ENCODE results near the gene LARGE2. TPM values are rescaled to one million over a fixed set of nuclear protein-coding genes. Genes with fewer than 3 reads are reported as not detected.

The LARGE2 gene
- total and polyA plus RNA-seq, 3 experiments from 2014 or later = 2.6 to 14.4 (median 3.2) TPM

DNA sequence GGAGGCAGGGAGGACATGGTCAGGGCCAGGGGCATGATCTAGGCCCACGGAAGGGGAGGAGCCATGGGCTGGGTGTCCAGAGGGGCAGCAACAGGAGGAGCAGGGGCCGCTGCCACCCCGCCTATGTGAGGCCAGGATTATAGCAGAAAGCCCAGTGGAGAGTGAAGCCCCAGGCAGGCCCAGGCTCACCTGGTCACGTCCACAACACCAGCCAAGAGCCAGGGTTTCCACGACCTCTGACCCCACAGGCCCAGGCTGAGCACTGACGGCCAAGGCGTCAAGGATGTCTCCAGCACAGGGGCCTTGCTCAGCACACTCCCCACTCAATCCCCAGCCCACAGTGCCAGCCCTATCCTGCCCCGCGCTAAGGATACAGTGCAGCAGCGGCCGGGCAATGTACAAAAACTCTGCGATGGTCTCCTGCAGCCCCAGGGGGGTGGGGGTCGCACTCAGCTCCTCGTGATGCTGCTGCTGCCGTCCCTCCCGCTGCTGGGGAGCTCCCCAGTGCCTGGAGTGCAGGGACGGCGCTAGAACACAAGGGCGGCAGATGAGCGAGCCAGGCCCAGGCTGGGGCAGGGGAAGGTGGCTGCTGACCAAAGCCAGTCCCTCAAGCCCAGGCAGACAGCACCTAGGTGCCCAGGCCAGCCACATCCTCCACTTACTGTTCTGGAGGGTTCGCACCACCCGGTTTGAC, 8.4 kb upstream of the LARGE2 start:
- CTCF ChIA-PET = interaction anchor here (0.6 kb wide), 1 partner anchor 74 kb away, joined by 4 read pairs; no protein-coding TSS in a partner anchor
- H3K9me3 Mint-ChIP-seq = no peaks in the 10 kb centered on the region
- no peaks in the 10 kb centered on the region for H3K9me3 ChIP-seq (ENCODE audit: low read length)
- no peaks in the 10 kb centered on the region for H3K27me3 ChIP-seq (ENCODE audit: insufficient read depth, low read length, poor library complexity, severe bottlenecking)
- H3K4me1 ChIP-seq (ENCODE audit: insufficient read depth, low read length) = peaks cover 25% of the 10 kb centered on the region
- POLR2A ChIA-PET = no interaction called here
- no peaks in the 10 kb centered on the region for H3K27me3 Mint-ChIP-seq
- peaks cover 24 to 45% (median 30%) of the 10 kb centered on the region in 3 donors for H3K4me1 Mint-ChIP-seq
- H3K4me3 ChIP-seq (ENCODE audit: low read length) = no peak overlapping the region
- H3K27ac Mint-ChIP-seq = peak overlapping the region in 1 of 8 donors; percentile 50
- peaks cover 0 to 78% (median 0%) of the 10 kb centered on the region in 3 donors for H3K36me3 Mint-ChIP-seq
- no peak for DNase-seq
- peak overlapping the region in 1 of 7 donors; percentile 52 for H3K4me3 Mint-ChIP-seq
- H3K36me3 ChIP-seq (ENCODE audit: insufficient read depth, low read length) = peaks cover 39% of the 10 kb centered on the region
- H3K27ac ChIP-seq (ENCODE audit: low read depth, low read length) = no peak overlapping the region

DNA sequence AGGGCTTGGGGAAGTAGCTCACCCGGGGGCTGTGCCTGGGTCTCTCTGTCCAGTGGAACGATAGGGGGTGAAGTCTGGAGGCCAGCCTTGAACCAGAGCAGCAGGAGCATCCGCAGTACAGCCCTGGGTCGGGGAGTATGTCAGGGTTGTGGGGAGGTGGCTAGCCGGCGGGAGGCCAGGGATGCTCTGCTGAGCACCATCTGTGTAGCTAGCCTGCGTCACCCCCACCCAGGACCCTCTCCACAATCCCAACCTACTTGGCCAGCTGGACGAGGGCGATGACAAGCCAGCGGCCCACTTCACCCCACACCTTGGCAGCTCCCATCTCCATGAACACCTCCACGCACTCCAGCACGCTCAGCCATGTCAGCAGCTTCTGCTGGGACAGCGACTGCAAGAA, 7.0 kb upstream of the LARGE2 start:
- H3K36me3 Mint-ChIP-seq = peaks cover 0 to 65% (median 0%) of the 10 kb centered on the region in 3 donors
- no peak overlapping the region for H3K27ac ChIP-seq (ENCODE audit: low read depth, low read length)
- DNase-seq = no peak
- H3K9me3 ChIP-seq (ENCODE audit: low read length) = no peaks in the 10 kb centered on the region
- no peaks in the 10 kb centered on the region for H3K27me3 ChIP-seq (ENCODE audit: insufficient read depth, low read length, poor library complexity, severe bottlenecking)
- peaks cover 36 to 59% (median 44%) of the 10 kb centered on the region in 3 donors for H3K4me1 Mint-ChIP-seq
- H3K9me3 Mint-ChIP-seq = no peaks in the 10 kb centered on the region
- peaks cover 29% of the 10 kb centered on the region for H3K4me1 ChIP-seq (ENCODE audit: insufficient read depth, low read length)
- H3K4me3 ChIP-seq (ENCODE audit: low read length) = no peak overlapping the region
- H3K36me3 ChIP-seq (ENCODE audit: insufficient read depth, low read length) = peaks cover 39% of the 10 kb centered on the region
- H3K27ac Mint-ChIP-seq = peak overlapping the region in 3 of 8 donors; percentile 33 to 88 (median 50)
- POLR2A ChIA-PET = interaction anchor here (1.3 kb wide), 2 partner anchors 14 to 69 kb away, joined by 3 to 4 read pairs; no protein-coding TSS in a partner anchor
- peak overlapping the region in 3 of 7 donors; percentile 59 to 69 (median 67) for H3K4me3 Mint-ChIP-seq
- CTCF ChIA-PET = interaction anchor here (0.9 kb wide), 1 partner anchor 70 kb away, joined by 4 read pairs; no protein-coding TSS in a partner anchor
- H3K27me3 Mint-ChIP-seq = no peaks in the 10 kb centered on the region

DNA sequence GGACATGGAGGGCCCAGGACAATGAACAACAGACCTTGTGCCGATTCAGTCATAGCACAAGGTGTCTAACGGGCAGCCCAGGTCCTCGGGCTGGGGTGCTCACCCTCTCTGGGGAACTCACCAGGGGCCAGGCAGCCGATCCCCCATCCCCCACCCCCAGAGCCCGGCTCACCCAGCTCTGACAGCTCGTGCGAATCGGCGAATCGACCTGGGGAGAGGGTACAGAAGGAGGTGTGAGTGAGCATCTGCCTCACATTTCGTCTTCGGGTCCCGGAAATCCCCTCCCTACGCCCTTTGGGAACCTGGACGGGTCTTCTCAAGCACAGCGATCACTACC, 5.2 kb upstream of the LARGE2 start:
- no peaks in the 10 kb centered on the region for H3K27me3 ChIP-seq (ENCODE audit: insufficient read depth, low read length, poor library complexity, severe bottlenecking)
- H3K27me3 Mint-ChIP-seq = peaks cover 0 to 4% of the 10 kb centered on the region in 2 donors
- peaks cover 29% of the 10 kb centered on the region for H3K4me1 ChIP-seq (ENCODE audit: insufficient read depth, low read length)
- no peaks in the 10 kb centered on the region for H3K9me3 ChIP-seq (ENCODE audit: low read length)
- DNase-seq = no peak
- peaks cover 28% of the 10 kb centered on the region for H3K36me3 ChIP-seq (ENCODE audit: insufficient read depth, low read length)
- POLR2A ChIA-PET = interaction anchor here (1.3 to 2.2 kb wide), 2 partner anchors 13 to 70 kb away, joined by 8 to 13 read pairs; partner anchors contain the start of gene CRY2
- H3K4me1 Mint-ChIP-seq = peaks cover 46 to 72% (median 55%) of the 10 kb centered on the region in 3 donors
- H3K27ac Mint-ChIP-seq = peak overlapping the region; percentile 88 to 99 (median 98)
- H3K9me3 Mint-ChIP-seq = no peaks in the 10 kb centered on the region
- peak overlapping the region; percentile 97 for H3K4me3 ChIP-seq (ENCODE audit: low read length)
- H3K36me3 Mint-ChIP-seq = peaks cover 0 to 50% (median 0%) of the 10 kb centered on the region in 3 donors
- peak overlapping the region; percentile 90 for H3K27ac ChIP-seq (ENCODE audit: low read depth, low read length)
- CTCF ChIA-PET = interaction anchor here (1.6 to 1.8 kb wide), 3 partner anchors 9 to 73 kb away, joined by 5 to 7 read pairs (median 7); no protein-coding TSS in a partner anchor
- H3K4me3 Mint-ChIP-seq = peak overlapping the region; percentile 92 to 98 (median 96)

DNA sequence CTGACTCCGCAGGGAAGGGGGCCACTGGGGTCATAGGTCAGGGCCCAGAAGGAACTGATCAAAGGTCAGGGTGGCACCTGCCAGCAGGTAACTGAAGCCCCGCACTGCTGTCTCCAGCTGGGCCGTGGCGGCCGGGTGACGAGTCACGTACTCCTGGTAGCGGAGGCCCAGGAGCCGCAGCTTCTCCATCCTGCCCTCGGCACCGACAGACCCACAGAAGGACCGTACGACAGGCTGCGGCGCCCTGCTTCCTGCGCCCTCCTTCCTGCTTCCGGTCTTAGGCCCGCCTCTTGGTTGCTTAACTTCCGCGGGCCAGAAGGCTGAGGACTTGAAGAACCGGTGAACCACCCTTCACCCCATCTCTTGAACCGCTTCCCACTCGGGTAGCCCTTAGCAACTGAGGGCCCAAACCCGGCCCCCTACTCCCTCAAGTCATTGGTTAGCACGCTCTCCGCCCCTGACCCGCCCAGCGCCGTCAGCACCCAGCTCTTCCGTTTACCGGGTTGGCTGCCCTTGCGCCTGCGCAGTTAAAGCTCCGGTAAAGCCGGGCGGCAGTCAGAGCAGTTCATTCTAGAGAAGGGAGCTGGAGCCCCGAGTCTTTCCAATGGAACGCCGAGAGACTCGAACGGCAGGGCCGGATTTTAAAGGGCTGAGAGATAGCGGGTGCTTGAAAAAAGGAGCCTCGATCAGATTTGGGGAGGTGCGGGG, 4.7 kb upstream of the LARGE2 start, which contains the start of gene PEX16:
TSS of gene PEX16 (minus strand) at position 255 of the 708 bp plus-strand sequence. CDS start at position 189, 66 bp downstream.
- Mint-ChIP-seq H3K9me3 (no peaks in the 10 kb centered on the region), H3K36me3 (peaks cover 0 to 49% (median 0%) of the 10 kb centered on the region in 3 donors), H3K4me1 (peaks cover 46 to 72% (median 55%) of the 10 kb centered on the region in 3 donors), H3K27ac (peak within 1 kb of the TSS; percentile 88 to 99 (median 98)), H3K4me3 (peak within 1 kb of the TSS; percentile 92 to 98 (median 96)), H3K27me3 (peaks cover 0 to 4% of the 10 kb centered on the region in 2 donors)
- Histone ChIP-seq H3K4me1 (ENCODE audit: insufficient read depth, low read length) (peaks cover 29% of the 10 kb centered on the region), H3K36me3 (ENCODE audit: insufficient read depth, low read length) (peaks cover 28% of the 10 kb centered on the region), H3K4me3 (ENCODE audit: low read length) (peak within 1 kb of the TSS; percentile 97), H3K9me3 (ENCODE audit: low read length) (no peaks in the 10 kb centered on the region), H3K27me3 (ENCODE audit: insufficient read depth, low read length, poor library complexity, severe bottlenecking) (no peaks in the 10 kb centered on the region), H3K27ac (ENCODE audit: low read depth, low read length) (peak within 1 kb of the TSS; percentile 90)
- peak; percentile 92 to 99 (median 97) for DNase-seq
- POLR2A ChIA-PET = interaction anchor here (1.3 to 2.2 kb wide), 3 partner anchors 12 to 205 kb away, joined by 3 to 13 read pairs (median 8); partner anchors contain the start of gene CRY2
- CTCF ChIA-PET = interaction anchor here (1.3 to 1.8 kb wide), 4 partner anchors 9 to 74 kb away, joined by 5 to 7 read pairs (median 6); no protein-coding TSS in a partner anchor

DNA sequence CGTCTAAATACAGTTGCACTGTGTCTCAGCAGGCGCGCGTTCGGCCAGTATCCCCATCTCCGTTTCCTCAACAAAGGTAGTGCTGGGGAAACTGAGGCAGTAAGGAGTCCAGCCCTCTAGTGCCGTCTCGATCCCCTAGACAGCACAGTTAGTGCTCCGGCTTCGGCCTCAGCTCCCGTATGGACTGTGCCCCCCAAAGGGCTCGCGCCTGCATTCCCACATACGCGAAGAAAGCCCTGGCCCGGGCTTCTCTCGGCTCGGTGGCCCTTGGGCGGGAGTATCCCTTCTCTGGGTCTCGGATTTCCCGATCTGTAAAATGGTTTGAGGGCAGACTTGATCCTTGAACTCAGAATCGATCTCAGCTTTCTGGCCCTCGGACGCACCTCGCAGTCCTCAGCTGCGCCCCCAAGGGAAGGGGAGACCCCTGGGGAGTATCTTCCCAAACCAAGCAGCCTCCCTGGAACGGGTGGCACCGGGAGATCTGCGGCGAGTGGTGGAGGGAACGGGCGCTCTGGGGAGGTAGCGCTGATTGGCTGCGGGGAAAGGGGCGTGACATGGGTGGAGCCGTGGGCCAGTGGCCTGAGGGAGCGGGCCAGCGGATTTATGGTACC, 4.0 kb upstream of the LARGE2 start:
- H3K9me3 Mint-ChIP-seq = no peaks in the 10 kb centered on the region
- peaks cover 49 to 76% (median 59%) of the 10 kb centered on the region in 3 donors for H3K4me1 Mint-ChIP-seq
- peak overlapping the region; percentile 92 to 98 (median 96) for H3K4me3 Mint-ChIP-seq
- Histone ChIP-seq H3K9me3 (ENCODE audit: low read length) (no peaks in the 10 kb centered on the region), H3K4me1 (ENCODE audit: insufficient read depth, low read length) (peaks cover 29% of the 10 kb centered on the region), H3K36me3 (ENCODE audit: insufficient read depth, low read length) (peaks cover 26% of the 10 kb centered on the region), H3K27ac (ENCODE audit: low read depth, low read length) (peak overlapping the region; percentile 90), H3K27me3 (ENCODE audit: insufficient read depth, low read length, poor library complexity, severe bottlenecking) (no peaks in the 10 kb centered on the region), H3K4me3 (ENCODE audit: low read length) (peak overlapping the region; percentile 97)
- CTCF ChIA-PET = interaction anchor here (1.3 to 1.8 kb wide), 4 partner anchors 8 to 74 kb away, joined by 5 to 7 read pairs (median 6); no protein-coding TSS in a partner anchor
- DNase-seq = peak; percentile 36 to 69 (median 55)
- H3K27me3 Mint-ChIP-seq = peaks cover 0 to 7% of the 10 kb centered on the region in 2 donors
- H3K27ac Mint-ChIP-seq = peak overlapping the region; percentile 88 to 99 (median 98)
- POLR2A ChIA-PET = interaction anchor here (1.3 to 2.2 kb wide), 3 partner anchors 11 to 204 kb away, joined by 3 to 13 read pairs (median 8); partner anchors contain the start of gene CRY2
- H3K36me3 Mint-ChIP-seq = peaks cover 0 to 43% (median 0%) of the 10 kb centered on the region in 3 donors

DNA sequence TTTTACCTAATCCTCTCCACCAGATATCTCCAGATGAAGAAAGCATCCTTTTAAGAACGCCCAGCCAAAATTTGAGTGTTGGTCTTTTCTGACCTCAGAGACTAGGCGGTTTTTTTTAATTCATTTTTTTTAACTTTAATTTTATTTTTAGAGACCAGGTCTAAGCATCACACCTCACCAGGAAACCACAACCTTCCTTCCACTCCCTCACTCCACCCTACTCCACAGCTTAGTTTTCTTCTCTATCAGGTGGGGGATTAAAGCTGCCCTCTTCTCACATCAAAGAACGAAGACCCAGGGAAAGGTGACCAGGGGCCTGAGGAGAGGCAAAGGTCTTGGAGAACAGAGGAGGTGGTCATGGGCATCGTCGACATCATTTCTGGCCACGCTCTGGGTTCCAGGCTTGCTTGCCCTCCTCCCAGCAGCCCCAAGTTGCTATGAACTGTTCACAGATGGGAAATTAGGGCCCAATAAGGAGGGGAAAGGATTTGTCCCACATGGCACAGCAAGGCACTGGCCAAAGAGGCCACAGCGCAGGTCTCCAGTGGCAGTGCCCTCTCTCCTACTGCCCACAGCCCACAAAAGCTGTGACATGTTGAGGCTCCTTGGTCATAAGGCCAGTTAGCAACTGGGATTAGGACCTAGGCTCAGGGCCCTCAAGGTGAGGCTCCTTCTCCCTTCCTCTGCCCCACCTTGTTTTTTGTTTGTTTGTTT, 3.3 kb upstream of the LARGE2 start:
- H3K9me3 Mint-ChIP-seq = no peaks in the 10 kb centered on the region
- Histone ChIP-seq H3K9me3 (ENCODE audit: low read length) (no peaks in the 10 kb centered on the region), H3K4me1 (ENCODE audit: insufficient read depth, low read length) (peaks cover 29% of the 10 kb centered on the region), H3K36me3 (ENCODE audit: insufficient read depth, low read length) (peaks cover 19% of the 10 kb centered on the region), H3K27me3 (ENCODE audit: insufficient read depth, low read length, poor library complexity, severe bottlenecking) (no peaks in the 10 kb centered on the region), H3K27ac (ENCODE audit: low read depth, low read length) (peak overlapping the region; percentile 90), H3K4me3 (ENCODE audit: low read length) (peak overlapping the region; percentile 97)
- H3K36me3 Mint-ChIP-seq = peaks cover 0 to 38% (median 0%) of the 10 kb centered on the region in 3 donors
- POLR2A ChIA-PET = interaction anchor here (1.3 to 2.2 kb wide), 2 partner anchors 11 to 203 kb away, joined by 3 to 13 read pairs; no protein-coding TSS in a partner anchor
- H3K4me1 Mint-ChIP-seq = peaks cover 52 to 77% (median 61%) of the 10 kb centered on the region in 3 donors
- CTCF ChIA-PET = interaction anchor here (1.3 to 1.8 kb wide), 3 partner anchors 7 to 46 kb away, joined by 5 to 7 read pairs (median 7); no protein-coding TSS in a partner anchor
- H3K27ac Mint-ChIP-seq = peak overlapping the region in 7 of 8 donors; percentile 88 to 99 (median 99)
- peak in 1 of 5 donors; percentile 19 for DNase-seq
- H3K27me3 Mint-ChIP-seq = peaks cover 0 to 9% of the 10 kb centered on the region in 2 donors
- H3K4me3 Mint-ChIP-seq = peak overlapping the region; percentile 92 to 98 (median 96)

All from CD8-positive, alpha-beta memory T cell (primary cell).